ENCODE measurements around the gene CKAP5.

The CKAP5 gene

DNA sequence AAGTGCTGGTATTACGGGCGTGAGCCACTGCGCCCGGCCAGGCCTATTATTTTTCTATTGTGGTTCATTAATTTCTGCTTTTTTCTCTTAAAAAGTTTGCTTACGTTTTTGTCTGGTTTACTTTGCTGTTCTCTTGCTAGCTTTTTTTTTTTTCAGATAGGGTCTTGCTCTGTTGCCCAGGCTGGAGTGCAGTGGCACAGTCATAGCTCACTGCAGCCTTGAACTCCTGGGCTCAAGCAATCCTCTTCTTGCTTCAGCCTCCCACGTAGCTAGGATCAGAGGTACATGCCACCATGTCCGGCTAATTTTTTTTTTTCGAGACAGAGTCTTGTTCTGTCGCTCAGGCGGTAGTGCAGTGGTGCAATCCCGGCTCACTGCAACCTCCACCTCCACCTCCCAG lies 108.4 kb downstream of the CKAP5 start:
- H3K27me3 Mint-ChIP-seq: no peaks in the 10 kb centered on the region
- H3K4me3 Mint-ChIP-seq: no peak overlapping the region
- H3K27ac Mint-ChIP-seq: no peak overlapping the region
- H3K36me3 Mint-ChIP-seq: peaks cover 19% of the 10 kb centered on the region
- no peak for DNase-seq
- H3K4me1 Mint-ChIP-seq: no peaks in the 10 kb centered on the region
- CTCF ChIA-PET: interaction anchor here (0.7 kb wide), 1 partner anchor 119 kb away, joined by 4 read pairs; no protein-coding TSS in a partner anchor
- H3K9me3 Mint-ChIP-seq: no peaks in the 10 kb centered on the region

DNA sequence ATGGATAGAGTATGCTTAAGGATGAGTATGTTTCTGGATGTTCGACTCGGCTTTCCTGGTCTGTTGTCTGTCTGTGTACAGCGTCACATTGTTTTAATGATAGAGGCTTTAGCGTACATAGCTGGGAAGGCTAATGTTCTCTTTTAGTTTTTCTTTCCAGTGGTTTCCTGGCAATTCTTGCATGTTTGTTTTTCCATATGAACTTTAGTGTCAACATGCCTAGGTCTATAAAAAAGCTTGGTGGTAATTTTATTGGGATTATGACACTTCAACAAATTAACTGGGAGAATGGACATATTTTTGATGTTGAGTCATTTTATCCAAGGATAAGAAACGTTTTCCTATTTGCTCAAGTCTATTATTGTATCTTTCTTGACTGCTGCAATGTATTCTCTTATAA lies 109.5 kb downstream of the CKAP5 start:
- no peak for DNase-seq
- Mint-ChIP-seq H3K27me3 (no peaks in the 10 kb centered on the region), H3K4me1 (no peaks in the 10 kb centered on the region), H3K4me3 (no peak overlapping the region), H3K27ac (no peak overlapping the region), H3K36me3 (peaks cover 9% of the 10 kb centered on the region), H3K9me3 (no peaks in the 10 kb centered on the region)
- CTCF ChIA-PET: no interaction called here

DNA sequence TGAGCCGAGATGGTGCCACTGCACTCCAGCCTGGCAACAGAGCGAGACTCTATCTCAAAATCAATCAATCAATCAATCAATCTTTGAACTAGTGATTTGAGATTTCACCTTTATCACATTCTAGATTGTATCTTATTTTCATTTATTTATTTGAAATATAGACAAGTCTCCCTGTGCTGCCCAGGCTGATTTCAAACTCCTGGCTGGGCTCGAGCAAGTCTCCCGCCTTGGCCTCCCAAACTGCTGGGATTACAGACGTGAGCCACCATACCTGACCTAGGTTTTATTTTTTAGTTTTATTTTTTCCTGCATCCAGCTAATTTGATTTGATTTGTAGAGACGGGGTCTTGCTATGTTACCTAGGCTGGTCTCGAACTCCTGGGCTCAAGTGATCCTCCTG lies 109.9 kb downstream of the CKAP5 start:
- no peak for DNase-seq
- Mint-ChIP-seq H3K4me3 (no peak overlapping the region), H3K4me1 (no peaks in the 10 kb centered on the region), H3K27me3 (no peaks in the 10 kb centered on the region), H3K36me3 (peaks cover 5% of the 10 kb centered on the region), H3K27ac (no peak overlapping the region), H3K9me3 (no peaks in the 10 kb centered on the region)
- CTCF ChIA-PET: no interaction called here

DNA sequence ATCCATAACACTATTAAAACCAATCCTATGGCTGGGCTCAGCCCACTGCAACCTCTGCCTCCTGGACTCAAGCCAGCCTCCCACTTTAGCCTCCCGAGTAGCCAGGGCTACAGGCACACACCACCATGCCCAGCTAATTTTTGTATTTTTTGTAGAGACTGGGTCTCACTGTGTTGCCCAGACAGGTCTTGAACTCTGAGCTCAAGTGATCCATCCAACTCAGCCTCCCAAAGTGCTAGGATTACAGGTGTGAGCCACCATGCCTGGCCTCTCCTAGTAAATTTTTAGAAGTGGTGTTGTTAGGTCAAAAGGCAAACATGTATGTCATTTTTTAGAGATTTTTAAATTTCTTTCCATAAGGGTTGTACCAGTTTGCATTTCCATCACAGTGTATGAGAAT lies 112.8 kb downstream of the CKAP5 start:
- Mint-ChIP-seq H3K36me3 (no peaks in the 10 kb centered on the region), H3K4me1 (no peaks in the 10 kb centered on the region), H3K27me3 (no peaks in the 10 kb centered on the region), H3K4me3 (no peak overlapping the region), H3K27ac (no peak overlapping the region), H3K9me3 (no peaks in the 10 kb centered on the region)
- CTCF ChIA-PET: no interaction called here
- no peak for DNase-seq

DNA sequence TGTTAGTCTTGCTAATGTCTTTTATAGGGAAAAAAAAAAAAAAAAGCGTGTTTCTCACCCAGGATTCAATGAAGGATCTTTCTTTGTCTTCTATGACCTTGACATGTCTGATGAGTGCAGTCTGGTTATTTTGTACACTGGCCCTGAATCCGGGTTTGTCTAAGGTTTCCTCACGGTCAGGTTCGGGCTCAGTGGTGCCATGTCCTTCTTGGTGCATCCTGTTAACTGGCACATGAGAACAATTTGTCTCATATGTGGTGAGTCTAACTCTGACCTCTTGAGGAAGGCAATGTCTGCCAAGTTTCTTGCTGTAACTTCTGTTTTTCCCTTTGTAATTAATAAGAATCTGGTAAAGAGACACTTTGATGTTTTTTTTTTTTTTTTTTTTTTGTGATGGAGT lies 114.5 kb downstream of the CKAP5 start:
- Mint-ChIP-seq H3K9me3 (no peaks in the 10 kb centered on the region), H3K36me3 (no peaks in the 10 kb centered on the region), H3K27ac (no peak overlapping the region), H3K4me3 (no peak overlapping the region), H3K4me1 (no peaks in the 10 kb centered on the region), H3K27me3 (no peaks in the 10 kb centered on the region)
- no peak for DNase-seq
- CTCF ChIA-PET: no interaction called here

DNA sequence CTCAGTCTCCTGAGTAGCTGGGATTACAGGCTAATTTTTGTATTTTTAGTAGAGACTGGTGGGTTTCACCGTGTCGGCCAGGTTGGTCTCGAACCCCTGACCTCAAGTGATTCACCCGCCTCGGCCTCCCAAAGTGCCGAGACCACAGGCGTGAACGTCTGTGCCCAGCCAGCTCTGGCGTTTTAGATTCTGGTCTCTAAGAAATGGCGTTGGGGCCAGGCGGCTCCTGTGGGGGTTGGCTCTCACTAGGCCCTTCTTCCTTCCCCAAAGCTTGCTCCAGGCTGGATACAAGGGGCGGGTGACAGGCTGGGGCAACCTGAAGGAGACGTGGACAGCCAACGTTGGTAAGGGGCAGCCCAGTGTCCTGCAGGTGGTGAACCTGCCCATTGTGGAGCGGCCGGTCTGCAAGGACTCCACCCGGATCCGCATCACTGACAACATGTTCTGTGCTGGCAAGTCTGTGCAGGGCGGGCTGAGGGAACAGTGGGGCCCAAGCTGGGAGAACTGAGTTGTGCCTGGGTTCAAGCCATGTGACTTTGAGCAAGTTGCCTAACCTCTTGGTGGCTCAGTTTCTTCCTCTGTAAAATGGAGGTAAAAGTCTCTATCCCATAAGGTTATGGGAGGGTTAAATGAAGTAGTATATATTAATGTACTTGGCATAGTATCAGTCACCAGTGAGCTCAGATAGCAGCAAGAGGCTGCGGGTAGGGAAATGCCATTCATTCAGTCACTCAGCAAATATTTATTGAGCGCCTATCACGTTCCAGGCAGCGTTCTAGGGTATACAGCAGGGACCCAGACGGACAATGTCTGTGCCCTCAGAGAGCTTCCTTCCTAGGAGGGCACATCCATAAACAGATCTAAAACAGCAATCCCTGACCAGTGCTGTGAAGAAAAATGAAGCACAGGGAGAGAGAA lies 116.7 kb downstream of the CKAP5 start:
- H3K27ac Mint-ChIP-seq: no peak overlapping the region
- no peaks in the 10 kb centered on the region for H3K4me1 Mint-ChIP-seq
- H3K4me3 Mint-ChIP-seq: no peak overlapping the region
- H3K27me3 Mint-ChIP-seq: no peaks in the 10 kb centered on the region
- no peaks in the 10 kb centered on the region for H3K36me3 Mint-ChIP-seq
- DNase-seq: no peak
- H3K9me3 Mint-ChIP-seq: no peaks in the 10 kb centered on the region
- CTCF ChIA-PET: no interaction called here

DNA sequence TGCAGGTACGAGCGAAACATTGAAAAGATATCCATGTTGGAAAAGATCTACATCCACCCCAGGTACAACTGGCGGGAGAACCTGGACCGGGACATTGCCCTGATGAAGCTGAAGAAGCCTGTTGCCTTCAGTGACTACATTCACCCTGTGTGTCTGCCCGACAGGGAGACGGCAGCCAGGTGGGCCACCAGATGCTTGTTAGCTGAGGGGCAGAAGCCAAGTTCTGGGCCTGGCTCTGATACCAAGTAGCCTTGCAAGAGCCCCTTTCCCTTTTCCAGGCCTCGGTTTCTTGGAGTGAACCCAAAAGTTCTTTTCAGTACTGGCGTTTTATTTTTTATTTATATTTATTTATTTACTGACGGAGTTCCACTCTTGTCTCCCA lies 117.4 kb downstream of the CKAP5 start:
- Mint-ChIP-seq H3K27ac (no peak overlapping the region), H3K36me3 (no peaks in the 10 kb centered on the region), H3K9me3 (no peaks in the 10 kb centered on the region), H3K27me3 (no peaks in the 10 kb centered on the region), H3K4me3 (no peak overlapping the region), H3K4me1 (no peaks in the 10 kb centered on the region)
- CTCF ChIA-PET: no interaction called here
- no peak for DNase-seq

DNA sequence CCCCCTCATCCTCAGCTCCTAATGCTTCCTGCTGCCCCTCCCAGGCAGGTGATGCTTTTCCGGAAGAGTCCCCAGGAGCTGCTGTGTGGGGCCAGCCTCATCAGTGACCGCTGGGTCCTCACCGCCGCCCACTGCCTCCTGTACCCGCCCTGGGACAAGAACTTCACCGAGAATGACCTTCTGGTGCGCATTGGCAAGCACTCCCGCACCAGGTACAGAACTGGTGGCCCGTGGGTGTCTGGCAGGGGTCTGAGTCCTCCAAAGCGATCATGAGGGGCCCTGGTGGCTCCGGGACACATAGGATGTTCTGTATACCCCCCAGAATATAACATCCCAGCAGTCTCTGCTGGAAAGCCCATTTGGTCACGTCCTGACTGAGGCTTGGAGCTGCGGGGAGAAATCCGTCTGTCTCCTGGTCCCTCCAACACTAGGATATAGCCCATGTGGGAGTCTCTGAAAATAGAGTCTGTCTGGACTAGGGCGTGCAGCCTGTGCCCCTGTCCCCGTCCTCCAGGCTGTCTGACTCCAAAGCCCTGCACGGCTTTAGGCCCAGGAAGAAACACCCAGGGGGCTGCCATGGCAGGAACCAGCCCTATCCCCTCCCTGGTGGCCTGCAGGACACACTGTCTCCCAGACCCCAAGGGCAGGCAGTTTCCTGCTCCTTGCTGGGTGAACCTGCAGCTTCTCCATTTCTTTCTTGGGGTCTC lies 118.0 kb downstream of the CKAP5 start:
- Mint-ChIP-seq H3K4me3 (no peak overlapping the region), H3K4me1 (no peaks in the 10 kb centered on the region), H3K9me3 (no peaks in the 10 kb centered on the region), H3K27me3 (no peaks in the 10 kb centered on the region), H3K36me3 (no peaks in the 10 kb centered on the region), H3K27ac (no peak overlapping the region)
- DNase-seq: no peak
- CTCF ChIA-PET: no interaction called here

DNA sequence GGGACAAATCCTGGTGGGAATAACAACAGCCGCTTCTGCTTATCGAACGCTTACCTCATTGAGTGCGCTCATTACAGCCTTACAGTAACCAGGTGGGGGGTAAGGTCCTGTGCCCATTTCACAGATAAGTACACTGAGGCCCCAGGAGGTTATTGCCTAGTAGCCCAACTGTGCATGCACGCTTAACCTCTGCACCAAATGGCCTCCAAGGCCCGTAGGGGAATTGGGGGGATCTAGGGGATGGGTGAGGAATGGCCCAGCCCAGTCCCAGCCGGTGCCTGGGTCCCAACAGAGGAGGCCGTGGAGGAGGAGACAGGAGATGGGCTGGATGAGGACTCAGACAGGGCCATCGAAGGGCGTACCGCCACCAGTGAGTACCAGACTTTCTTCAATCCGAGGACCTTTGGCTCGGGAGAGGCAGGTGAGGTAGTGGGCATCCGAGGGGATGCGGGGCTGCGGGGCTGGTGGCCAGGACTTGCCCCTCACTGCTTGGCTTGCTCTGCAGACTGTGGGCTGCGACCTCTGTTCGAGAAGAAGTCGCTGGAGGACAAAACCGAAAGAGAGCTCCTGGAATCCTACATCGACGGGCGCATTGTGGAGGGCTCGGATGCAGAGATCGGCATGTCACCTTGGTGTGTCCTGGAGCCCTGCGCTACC lies 119.7 kb downstream of the CKAP5 start:
- Mint-ChIP-seq H3K4me3 (no peak overlapping the region), H3K27ac (no peak overlapping the region), H3K36me3 (no peaks in the 10 kb centered on the region), H3K27me3 (peaks cover 8% of the 10 kb centered on the region), H3K4me1 (peaks cover 1% of the 10 kb centered on the region), H3K9me3 (no peaks in the 10 kb centered on the region)
- CTCF ChIA-PET: interaction anchor here (0.7 kb wide), 1 partner anchor 132 kb away, joined by 3 read pairs; no protein-coding TSS in a partner anchor
- no peak for DNase-seq

DNA sequence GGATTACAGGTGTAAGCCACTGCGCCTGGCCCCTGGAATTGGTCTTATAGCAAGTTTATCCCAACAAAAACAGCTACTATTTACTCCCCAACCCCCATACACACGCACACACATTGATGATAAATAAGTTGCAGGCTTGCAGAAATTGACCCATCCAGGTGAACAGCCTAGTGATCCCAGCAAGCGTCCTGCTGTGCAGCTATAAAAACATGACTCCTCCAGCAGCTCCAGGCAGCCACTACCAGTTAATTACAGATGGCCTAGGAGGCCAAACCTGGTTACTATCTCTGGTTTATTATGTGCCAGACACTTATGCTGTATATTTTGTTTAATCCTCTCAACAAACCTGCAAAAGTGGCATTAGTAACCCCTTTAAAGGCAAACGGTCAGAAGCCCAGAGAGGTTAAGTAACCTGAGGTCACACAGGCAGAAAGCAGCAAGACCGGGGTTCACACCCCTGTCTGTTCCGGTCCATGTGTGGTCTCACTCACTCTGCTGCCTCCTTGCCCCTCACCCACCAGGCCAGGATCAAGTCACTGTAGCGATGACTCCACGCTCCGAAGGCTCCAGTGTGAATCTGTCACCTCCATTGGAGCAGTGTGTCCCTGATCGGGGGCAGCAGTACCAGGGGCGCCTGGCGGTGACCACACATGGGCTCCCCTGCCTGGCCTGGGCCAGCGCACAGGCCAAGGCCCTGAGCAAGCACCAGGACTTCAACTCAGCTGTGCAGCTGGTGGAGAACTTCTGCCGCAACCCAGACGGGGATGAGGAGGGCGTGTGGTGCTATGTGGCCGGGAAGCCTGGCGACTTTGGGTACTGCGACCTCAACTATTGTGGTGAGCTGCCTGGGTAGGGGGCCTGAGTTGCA lies 120.5 kb downstream of the CKAP5 start:
- Mint-ChIP-seq H3K9me3 (no peaks in the 10 kb centered on the region), H3K36me3 (no peaks in the 10 kb centered on the region), H3K4me1 (peaks cover 3% of the 10 kb centered on the region), H3K27ac (no peak overlapping the region), H3K4me3 (no peak overlapping the region), H3K27me3 (peaks cover 13% of the 10 kb centered on the region)
- no peak for DNase-seq
- CTCF ChIA-PET: no interaction called here

DNA sequence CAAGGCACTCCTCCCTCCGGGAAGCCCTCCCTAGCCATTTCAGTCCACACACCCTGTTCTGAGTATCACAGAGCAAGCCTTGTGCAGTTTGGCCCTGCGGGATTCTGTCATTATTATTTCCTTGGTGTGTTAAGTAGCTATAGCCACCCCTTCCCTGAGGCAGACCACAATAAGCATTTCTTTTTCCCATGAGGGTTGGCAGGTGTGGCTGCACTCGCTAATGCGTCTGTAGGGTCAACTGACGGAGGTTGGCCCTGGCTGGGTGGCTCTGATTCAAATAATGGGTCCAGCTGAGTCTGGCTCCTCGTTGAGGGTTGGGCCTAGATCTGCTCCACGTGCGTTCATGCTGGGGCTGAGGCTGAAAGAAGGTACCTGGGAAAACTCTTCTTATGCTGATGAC lies 122.0 kb downstream of the CKAP5 start:
- CTCF ChIA-PET: no interaction called here

DNA sequence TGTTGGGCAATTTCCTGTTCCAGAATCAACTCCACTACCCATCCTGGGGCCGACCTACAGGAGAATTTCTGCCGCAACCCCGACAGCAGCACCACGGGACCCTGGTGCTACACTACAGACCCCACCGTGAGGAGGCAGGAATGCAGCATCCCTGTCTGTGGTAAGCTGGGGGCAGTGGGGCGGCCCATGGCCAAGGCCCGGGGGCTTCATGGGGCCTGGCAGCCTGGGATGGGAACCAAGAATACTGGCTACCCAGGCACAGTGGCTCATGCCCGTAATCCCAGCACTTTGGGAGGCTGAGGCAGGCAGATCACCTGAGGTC lies 122.8 kb downstream of the CKAP5 start:
- Mint-ChIP-seq H3K36me3 (no peaks in the 10 kb centered on the region), H3K9me3 (no peaks in the 10 kb centered on the region), H3K27ac (no peak overlapping the region), H3K27me3 (peaks cover 15% of the 10 kb centered on the region), H3K4me3 (no peak overlapping the region), H3K4me1 (peaks cover 7% of the 10 kb centered on the region)
- DNase-seq: no peak
- CTCF ChIA-PET: no interaction called here

More for the DNA sequence above, 122.0 kb downstream of the CKAP5 start:
- Mint-ChIP-seq H3K36me3 (no peaks in the 10 kb centered on the region), H3K4me3 (no peak overlapping the region), H3K27ac (no peak overlapping the region), H3K9me3 (no peaks in the 10 kb centered on the region), H3K27me3 (peaks cover 15% of the 10 kb centered on the region), H3K4me1 (peaks cover 3% of the 10 kb centered on the region)
- no peak for DNase-seq

DNA sequence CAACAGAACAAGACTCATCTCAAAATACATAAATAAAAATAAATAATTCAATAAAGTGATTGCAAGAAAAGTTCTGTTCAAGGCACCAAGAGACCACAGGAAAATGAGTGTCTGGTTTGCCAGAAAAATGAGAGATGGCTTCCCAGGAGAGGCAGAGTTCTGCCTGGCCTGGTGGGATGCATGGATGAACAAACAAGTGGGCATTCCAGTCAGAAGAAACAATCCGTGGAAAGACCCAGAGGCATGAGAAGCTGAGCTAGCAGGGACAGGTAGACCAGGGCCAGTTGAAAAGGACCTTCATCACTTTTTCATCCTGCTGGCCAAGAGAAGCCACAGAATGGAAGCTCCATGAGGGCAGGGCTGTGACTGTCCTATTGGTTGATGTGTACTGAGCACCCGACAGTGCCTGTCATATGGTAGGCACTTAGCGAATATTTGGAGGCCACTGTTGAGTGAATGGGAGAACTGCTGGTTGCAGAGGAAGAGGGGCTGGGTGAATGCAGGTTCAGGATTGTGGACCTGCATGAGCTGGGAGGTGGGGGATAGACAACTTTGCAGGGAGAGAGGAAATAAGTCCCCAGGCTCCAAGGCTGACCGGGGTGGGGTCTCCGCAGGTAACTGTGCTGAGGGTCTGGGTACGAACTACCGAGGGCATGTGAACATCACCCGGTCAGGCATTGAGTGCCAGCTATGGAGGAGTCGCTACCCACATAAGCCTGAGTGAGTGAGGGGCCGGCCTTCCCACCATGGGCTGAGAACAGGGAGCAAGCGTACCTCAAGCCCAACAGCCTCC lies 123.3 kb downstream of the CKAP5 start:
- Mint-ChIP-seq H3K27ac (no peak overlapping the region), H3K27me3 (peaks cover 15% of the 10 kb centered on the region), H3K36me3 (no peaks in the 10 kb centered on the region), H3K4me1 (peaks cover 11% of the 10 kb centered on the region), H3K4me3 (no peak overlapping the region), H3K9me3 (no peaks in the 10 kb centered on the region)
- CTCF ChIA-PET: no interaction called here
- no peak for DNase-seq
